Measurements from ENCODE around the gene SIGLEC9. TPM values are rescaled to one million over a fixed set of nuclear protein-coding genes. Genes with fewer than 3 reads are reported as not detected.
A peak's percentile ranks its signal among the peaks of the same experiment; 100 is the strongest.

The SIGLEC9 gene
- 24.8 TPM for total RNA-seq
- long read RNA-seq, transcript SIGLEC9-201 (7 exons, 1,690 nt) = major isoform, 12 of 30 reads
- long read RNA-seq, partial matches to known transcripts = 6 of 30 reads
- long read RNA-seq, other reads (novel, unspliced or antisense) = 10 of 30 reads

DNA sequence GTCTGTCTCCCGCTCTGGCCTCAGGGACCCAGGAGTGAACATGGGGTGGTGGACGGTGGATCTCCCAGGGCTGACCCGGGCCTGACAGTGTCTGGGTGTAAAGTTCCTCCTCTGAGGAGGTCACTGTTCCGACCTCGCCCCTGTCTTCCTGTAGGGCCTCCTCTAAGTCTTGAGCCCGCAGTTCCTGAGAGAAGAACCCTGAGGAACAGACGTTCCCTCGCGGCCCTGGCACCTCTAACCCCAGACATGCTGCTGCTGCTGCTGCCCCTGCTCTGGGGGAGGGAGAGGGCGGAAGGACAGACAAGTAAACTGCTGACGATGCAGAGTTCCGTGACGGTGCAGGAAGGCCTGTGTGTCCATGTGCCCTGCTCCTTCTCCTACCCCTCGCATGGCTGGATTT, at the start of gene SIGLEC9:
TSS of gene SIGLEC9 (plus strand) at position 178 of the 400 bp plus-strand sequence. CDS start at position 247, 69 bp downstream.
- H3K9me3 ChIP-seq = no peaks in the 10 kb centered on the region
- H3K27ac ChIP-seq = peak within 1 kb of the TSS; percentile 80
- TF ChIP-seq, protein P1, sequence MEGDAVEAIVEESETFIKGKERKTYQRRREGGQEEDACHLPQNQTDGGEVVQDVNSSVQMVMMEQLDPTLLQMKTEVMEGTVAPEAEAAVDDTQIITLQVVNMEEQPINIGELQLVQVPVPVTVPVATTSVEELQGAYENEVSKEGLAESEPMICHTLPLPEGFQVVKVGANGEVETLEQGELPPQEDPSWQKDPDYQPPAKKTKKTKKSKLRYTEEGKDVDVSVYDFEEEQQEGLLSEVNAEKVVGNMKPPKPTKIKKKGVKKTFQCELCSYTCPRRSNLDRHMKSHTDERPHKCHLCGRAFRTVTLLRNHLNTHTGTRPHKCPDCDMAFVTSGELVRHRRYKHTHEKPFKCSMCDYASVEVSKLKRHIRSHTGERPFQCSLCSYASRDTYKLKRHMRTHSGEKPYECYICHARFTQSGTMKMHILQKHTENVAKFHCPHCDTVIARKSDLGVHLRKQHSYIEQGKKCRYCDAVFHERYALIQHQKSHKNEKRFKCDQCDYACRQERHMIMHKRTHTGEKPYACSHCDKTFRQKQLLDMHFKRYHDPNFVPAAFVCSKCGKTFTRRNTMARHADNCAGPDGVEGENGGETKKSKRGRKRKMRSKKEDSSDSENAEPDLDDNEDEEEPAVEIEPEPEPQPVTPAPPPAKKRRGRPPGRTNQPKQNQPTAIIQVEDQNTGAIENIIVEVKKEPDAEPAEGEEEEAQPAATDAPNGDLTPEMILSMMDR (IDR thresholded peaks at IDR 0.05) = no peak
- H3K27me3 ChIP-seq (ENCODE audit: low read depth) = no peaks in the 10 kb centered on the region
- peaks cover 30% of the 10 kb centered on the region for H3K4me1 ChIP-seq
- intact Hi-C loops (cut with DNase I) = no loop called here
- no peaks in the 10 kb centered on the region for H3K36me3 ChIP-seq
- ATAC-seq (peak; percentile 37 to 61), DNase-seq (peak; percentile 79)
- H3K4me3 ChIP-seq = peak within 1 kb of the TSS; percentile 43

DNA sequence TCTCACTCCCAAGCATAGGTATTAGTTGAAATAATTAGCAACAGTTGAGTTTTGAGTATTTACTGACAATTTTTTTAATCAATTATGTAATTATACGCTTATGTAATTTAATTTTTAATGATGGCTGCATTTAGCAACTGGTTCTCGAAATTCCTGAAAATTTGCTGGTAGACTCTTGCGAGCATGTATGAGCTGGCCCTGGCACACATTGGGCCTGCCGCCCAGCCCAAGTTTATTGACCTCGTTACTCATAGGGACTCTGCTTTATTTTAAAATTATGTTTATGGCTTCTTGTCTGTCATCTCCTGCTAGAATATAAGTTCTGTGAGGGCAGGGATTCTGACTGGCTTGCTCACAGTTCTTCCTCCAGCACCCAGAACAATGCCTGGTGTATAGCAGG, 48.7 kb upstream of the SIGLEC9 start:
- ATAC-seq = no peak
- no peaks in the 10 kb centered on the region for H3K4me1 ChIP-seq
- TF ChIP-seq, protein P1 (IDR thresholded peaks at IDR 0.05) = no peak

DNA sequence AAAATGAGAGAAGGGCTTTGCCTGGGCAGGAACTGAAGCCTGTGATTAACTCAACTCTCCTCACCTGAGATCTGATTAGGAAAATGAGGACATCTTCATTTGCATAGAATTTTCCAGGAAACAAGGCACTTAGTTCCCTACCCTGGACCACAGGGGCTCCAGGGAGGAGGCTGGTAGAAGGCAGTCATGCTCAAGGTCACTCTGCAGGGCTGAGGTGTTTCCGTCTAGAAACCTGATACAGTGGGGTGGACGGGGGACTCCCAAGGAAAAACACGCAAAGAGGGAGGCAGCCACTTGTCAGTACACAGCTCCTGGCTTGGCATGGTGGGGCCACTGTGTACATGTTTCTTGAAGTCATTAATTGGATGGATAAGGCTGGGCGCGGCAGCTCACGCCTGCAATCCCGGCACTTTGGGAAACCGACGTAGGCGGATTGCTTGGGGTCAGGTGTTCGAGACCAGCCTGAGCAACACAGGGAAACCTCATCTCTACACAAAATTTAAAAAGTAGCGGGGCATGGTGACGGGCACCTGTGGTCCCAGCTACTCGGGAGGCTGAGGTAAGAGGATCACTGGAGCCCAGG, 48.0 kb upstream of the SIGLEC9 start:
- H3K9me3 ChIP-seq = peaks cover 14% of the 10 kb centered on the region
- no peak for DNase-seq
- TF ChIP-seq, protein P1 (IDR thresholded peaks at IDR 0.05) = no peak
- intact Hi-C loops (cut with DNase I) = no loop called here
- no peaks in the 10 kb centered on the region for H3K4me1 ChIP-seq
- H3K36me3 ChIP-seq = no peaks in the 10 kb centered on the region
- H3K4me3 ChIP-seq = no peak overlapping the region
- H3K27me3 ChIP-seq (ENCODE audit: low read depth) = no peaks in the 10 kb centered on the region
- no peak for ATAC-seq
- no peak overlapping the region for H3K27ac ChIP-seq

More for the DNA sequence above, 48.7 kb upstream of the SIGLEC9 start:
- H3K27ac ChIP-seq = no peak overlapping the region
- peaks cover 14% of the 10 kb centered on the region for H3K9me3 ChIP-seq
- DNase-seq = no peak
- H3K36me3 ChIP-seq = no peaks in the 10 kb centered on the region
- intact Hi-C loops (cut with DNase I) = no loop called here
- no peak overlapping the region for H3K4me3 ChIP-seq
- no peaks in the 10 kb centered on the region for H3K27me3 ChIP-seq (ENCODE audit: low read depth)

DNA sequence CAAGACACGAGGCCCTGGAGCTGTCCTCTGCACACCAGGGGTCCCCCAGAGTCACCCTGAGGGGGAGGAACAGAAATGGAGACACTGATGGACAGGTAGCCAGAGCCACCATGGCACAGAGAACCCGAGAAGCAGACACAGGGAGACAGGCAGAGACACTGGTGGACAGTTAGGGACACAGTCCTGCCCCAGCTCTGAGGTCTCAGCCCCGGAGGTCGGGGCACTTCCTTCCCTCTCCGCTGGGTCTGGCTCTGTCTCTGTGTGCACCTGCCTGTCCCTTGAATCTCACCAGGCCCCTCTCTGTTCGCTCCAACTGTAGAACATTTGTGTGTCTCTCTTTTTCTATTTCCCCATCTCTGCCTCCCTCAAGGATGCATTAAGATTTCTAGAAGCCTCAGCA, 46.6 kb upstream of the SIGLEC9 start:
- H3K4me1 ChIP-seq = no peaks in the 10 kb centered on the region
- ATAC-seq (peak in 1 of 2 donors; percentile 13), DNase-seq (no peak)
- H3K27ac ChIP-seq = no peak overlapping the region
- peaks cover 14% of the 10 kb centered on the region for H3K9me3 ChIP-seq
- intact Hi-C loops (cut with DNase I) = no loop called here
- no peaks in the 10 kb centered on the region for H3K36me3 ChIP-seq
- no peak overlapping the region for H3K4me3 ChIP-seq
- H3K27me3 ChIP-seq (ENCODE audit: low read depth) = no peaks in the 10 kb centered on the region
- TF ChIP-seq, protein P1 (IDR thresholded peaks at IDR 0.05) = no peak

DNA sequence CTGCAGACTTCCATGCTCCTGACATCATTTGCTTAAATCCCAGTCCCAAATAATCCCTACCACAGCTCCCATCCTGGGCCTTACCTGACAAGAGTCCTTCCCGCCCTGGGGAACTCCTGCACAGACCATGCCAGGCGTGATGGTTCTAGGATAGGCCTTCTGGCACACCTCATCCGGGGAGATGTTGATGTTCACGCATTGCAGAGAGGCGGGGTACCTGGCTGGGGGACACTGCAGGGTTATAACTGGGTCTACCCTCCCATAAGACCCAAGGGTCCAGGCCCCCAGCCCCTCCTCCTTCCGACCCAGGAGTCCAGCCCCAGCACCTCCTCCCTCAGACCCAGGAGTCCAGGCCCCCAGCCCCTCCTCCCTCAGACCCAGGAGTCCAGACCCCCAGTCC, 46.0 kb upstream of the SIGLEC9 start:
- no peak overlapping the region for H3K27ac ChIP-seq
- H3K9me3 ChIP-seq = peaks cover 8% of the 10 kb centered on the region
- intact Hi-C loops (cut with DNase I) = no loop called here
- H3K4me1 ChIP-seq = no peaks in the 10 kb centered on the region
- TF ChIP-seq, protein P1 (IDR thresholded peaks at IDR 0.05) = no peak
- no peak overlapping the region for H3K4me3 ChIP-seq
- DNase-seq (no peak), ATAC-seq (no peak)
- H3K36me3 ChIP-seq = no peaks in the 10 kb centered on the region
- H3K27me3 ChIP-seq (ENCODE audit: low read depth) = no peaks in the 10 kb centered on the region
